Hepatocyte (in vitro differentiated cells): ENCODE results near the gene SELENOF.

Experiments used
- CTCF ChIP-seq: fragments of 200-600 bp; sonication (generic); IDR thresholded peaks from 2 replicates; pipeline ENCODE4 v1.5.1; 2016; ENCODE audit warnings: antibody characterized with exemption, mild to moderate bottlenecking; ENCODE audit not compliant: poor library complexity
- EZH2phosphoT487 ChIP-seq: fragments of 200-600 bp; sonication (generic); IDR thresholded peaks from one replicate; pipeline ENCODE4 v1.6.1; 2018; ENCODE audit warnings: antibody characterized with exemption, mild to moderate bottlenecking, low read depth, moderate library complexity; ENCODE audit not compliant: unreplicated experiment, severe bottlenecking

- TF ChIP-seq CTCF (no peak), EZH2phosphoT487 (no peak)
Observed at GRCh38 chr1:86914601-86914997, 673 bp upstream of the SELENOF start, which contains the start of gene HS2ST1.
